Measurements from ENCODE around the gene LCP2.

LCP2 gene

DNA sequence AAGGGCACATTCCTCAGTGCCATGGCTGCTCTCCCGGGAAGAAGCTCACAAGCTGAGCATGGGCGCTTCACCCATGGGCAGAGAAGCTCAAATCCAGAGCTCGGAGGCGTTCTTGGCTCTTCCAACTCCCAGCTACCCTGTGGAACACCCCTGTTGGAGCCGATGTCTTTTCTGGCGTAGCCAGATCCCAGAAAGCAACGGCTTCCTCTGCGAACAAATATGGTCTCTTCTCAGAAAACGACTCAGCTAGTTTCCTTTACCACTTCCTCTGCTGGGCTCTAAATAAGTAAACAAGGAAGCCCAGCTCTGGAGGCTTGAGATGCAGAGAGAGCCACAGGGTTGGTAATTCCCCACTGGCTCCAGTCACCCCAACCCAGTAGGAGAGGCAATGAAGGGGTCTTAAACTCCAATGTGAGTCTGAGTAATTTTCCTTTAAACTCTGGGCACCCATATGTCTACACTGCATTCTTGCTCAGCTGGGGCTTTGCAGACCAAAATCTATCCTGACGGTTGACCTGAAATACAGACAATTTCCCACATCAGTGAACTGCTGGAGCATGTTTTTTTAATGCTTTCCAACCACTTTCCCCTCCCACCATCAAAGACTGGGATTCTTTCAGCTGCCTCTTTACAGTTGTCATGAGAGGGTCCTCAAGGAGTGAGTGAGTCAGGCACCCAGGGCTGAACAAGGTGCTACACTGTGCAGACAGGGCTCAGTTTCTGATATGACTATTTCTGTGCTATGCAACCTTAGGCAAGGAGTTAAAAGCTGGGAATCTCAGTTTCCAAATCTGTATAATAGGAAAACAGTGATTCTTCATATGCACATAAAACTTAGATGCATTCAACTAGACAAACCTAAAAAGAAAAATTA, at the start of gene LCP2:
LCP2 (minus strand) TSS at position 189 of the 874 bp plus-strand sequence; CDS start at position 23, 166 bp downstream.
- DNase-seq: no peak

DNA sequence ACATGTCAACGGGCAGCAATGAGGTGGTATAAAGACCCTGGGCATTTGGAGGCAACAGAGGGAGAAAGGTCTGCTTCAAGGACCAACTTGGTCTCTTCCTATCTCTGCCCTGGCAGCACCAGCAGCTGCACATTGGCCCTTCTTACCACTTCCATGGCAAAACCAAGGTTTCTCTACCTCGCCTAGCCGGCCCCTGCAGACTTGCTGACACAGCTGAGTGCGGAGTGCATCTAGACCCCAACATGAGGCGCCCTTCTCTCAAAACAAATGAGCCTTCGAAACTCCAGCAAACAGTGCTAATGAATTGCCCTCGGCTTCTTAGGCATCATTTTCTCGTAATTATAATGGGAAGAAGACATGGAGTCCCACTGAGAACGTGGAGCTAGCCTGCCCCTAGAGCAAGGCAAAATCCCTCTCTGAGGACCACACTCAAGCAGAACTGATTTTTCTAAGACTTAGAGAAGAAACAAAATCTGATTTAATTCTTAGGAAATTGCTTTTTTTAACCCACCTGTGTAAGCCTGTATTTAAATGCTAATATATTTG, 49.5 kb upstream of the LCP2 start:
- no peak for DNase-seq

DNA sequence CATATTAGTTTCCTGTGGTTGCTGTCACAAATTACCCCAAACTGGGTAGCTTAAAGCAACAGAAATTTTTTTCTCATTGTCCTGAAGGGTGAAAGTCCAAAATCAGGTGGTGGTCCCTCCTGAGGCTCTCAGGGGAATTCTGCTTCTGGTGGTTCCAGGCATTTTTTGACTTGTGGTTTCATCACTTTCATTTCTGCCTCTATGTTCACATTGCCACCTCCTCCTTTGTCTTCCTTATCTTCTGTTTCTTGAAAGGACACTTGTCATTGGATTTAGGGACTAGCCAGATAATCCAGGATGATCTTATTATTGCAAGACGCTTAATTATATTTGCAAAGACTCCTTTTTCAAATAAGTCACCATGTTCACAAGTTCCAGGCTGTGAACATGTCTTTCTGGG, 48.4 kb upstream of the LCP2 start:
- DNase-seq: no peak

DNA sequence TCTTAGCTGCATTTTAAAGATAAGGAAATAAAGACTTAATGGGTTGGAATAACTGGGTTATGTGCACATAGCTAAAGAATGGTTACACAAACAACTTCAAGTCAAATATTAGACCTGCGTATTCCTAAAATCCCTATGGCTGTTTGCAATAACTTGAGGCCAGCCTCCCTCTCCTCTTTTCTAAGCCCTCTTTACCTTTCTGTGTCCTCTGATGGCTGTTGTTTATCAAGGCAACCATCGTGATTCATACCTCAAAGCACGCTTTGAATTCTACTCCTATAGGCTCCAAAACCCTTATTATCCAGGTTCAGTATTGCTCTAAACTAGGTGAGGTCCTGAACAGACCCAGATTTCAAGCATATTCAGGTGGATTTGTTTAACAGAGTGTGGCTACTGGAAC, 45.6 kb upstream of the LCP2 start:
- DNase-seq: no peak

DNA sequence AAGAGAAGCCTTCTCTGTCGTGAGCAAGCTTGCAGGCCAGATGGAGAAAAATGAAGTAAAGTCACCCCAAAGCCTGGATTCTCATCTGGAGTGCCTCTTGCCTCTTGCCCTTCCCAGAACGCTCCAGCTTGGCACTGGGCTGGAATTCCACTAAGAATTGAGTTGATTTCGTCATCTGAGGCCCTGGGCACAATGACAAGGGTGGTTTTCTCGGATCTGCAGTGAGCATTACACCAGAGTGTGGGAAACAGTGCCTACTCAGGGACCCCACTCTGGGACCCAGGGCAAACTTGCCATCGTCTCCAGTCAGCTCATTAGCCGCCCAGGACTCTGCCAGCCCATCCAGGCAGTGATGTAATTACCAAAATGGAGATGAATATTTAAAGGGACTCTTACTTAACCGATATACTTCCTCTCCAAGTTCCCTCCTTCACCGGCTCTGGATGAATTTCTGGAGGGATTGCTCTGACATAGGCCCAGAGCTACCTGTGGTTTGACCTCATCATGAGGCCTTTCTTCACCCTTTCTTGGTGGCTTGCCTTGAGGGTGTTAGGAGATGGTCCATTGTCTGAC, 44.7 kb upstream of the LCP2 start:
- no peak for DNase-seq

DNA sequence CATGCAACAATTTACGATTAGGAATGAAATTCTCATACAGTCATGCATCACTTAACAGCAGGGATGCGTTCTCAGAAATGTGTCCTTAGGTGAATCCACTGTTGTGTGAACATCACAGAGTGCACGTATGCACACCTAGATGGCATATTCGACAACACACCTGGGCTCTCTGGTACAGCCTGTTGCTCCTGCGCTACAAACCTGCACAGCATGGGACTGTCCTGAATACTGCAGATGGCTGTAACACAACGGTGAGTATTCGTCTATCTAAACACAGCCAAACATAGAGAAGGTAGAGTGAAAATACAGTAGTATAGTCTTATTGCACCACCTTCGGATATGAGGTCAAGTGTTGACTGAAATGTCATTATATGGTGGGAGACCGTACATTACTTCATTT, 44.0 kb upstream of the LCP2 start:
- DNase-seq: no peak

DNA sequence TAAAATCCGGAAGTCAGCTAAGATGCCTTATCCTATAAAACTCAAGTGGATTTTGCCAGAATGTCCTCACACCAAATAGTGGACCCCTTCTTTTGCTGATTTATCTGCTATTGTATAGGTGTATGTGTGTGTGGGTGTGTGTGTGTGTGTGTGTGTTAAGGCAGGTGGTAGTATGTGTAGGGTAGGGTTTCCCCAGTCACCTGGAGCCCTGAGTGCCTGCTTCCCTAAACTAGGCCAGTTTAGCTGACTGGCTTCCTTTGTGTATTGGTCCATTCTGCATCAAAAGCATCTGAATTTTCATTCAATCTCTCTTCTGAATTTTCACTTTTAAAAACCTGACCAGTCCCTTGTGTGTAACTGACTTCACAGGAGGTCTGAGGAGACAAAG, 42.2 kb upstream of the LCP2 start:
- no peak for DNase-seq

DNA sequence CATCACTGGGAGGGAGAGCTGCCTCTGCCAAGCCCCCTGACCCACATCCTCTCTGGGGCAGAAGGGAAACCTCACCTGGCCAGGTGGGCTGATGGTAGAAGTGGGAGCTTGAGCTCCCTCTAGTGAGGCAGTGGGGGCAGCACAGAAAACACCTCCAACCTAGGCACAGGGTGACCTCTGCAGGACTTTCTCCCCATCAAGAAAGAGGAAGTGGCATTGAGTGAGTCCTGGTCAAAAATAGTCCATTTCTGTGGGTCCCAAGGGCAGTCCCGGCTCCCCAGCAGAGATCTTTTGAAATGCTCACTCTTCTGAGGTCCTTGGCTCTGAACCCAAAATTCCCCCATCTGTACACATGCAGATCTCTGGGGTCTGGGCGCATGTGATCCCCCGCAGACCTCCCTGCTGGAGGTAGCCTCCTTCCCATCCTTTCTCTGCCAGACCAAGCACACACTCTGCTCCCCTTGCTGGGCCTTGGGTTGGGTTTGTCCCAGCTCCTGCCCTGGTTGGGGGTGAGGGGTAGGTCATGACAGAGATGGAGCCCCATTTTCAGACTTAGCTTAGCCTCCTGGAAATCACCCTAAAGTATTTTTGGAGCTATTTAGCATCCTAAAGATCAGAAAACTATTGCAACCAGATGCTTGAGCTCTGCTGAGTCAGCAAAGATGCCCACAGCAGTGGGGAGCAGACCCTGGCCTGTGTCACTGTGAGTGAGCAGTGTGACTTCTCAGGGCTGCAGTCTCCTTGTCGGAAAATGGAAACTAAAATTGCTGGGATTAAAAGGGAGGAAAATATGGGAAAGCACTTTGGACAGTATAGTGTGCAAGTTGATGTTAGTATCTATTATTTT, 41.6 kb upstream of the LCP2 start:
- no peak for DNase-seq

DNA sequence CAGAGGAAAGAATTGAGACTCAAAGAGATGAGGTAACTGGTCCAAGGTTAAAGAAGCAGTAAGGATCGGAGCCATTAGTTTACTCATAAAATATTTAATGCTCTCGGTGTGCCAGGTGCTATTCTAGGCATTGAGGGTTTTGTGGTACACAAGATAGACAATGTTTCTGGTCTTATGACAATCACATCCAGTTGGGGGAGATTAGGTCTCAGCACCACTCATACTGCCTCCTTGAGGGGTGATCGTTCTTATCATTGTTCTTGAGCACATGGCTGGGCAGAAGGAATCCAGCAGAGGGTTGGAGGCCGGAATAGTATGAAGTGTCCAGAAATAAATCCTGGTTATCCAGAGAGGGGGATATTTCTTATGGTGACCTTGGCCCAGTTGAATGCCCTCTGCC, 40.7 kb upstream of the LCP2 start:
- no peak for DNase-seq

DNA sequence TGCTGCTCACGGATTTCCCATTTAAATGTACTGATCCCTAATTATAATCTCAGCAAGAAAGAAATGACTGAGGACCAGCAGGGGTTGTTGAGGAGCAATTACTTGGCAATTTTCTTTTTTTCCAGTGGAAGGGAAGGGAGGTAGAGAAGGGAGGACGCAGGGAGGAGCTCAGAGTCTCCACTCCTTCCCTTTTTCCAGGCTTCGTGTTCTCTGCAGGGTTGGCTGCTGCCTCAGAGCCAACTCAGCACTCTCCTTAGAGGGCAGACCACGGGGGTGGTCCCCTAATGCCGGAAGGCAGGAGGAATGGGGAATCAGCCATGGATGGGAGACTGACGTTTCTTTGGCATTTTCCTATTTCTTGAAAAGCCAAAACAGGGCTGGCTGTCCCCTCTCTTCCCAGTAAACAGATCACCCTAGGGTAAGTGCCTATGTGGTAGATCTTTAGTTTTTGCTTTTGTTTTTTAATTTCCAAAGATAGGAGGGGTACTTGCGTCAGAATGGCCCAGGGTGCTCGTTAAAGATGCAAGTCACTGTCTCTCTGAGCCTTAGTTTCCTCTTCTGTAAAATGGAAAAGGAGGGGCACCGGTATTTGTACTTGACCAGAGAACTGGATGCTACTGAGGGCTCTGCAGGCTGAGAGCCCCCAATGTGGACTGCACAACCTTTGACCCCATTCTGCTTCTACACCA, 39.6 kb upstream of the LCP2 start:
- no peak for DNase-seq

DNA sequence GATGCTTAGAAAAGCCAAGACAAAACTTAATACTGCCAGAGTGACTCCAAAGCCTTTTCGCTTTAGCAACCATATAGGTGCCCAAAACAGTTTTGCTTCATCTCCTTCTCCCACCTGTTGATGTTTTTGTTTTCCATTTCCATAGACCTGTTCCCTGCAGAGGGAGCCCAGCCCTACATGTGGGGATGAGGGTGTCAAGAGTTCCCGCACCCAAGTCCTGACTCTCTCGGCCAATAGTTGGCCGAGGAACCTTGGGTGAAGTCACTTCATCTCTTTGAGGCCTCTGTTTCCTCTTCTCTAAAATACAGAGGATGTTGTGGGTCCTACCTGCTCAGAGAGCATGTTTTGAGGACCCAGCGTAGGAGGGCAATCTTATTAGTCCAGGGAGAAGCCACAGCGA, 38.5 kb upstream of the LCP2 start:
- DNase-seq: no peak

DNA sequence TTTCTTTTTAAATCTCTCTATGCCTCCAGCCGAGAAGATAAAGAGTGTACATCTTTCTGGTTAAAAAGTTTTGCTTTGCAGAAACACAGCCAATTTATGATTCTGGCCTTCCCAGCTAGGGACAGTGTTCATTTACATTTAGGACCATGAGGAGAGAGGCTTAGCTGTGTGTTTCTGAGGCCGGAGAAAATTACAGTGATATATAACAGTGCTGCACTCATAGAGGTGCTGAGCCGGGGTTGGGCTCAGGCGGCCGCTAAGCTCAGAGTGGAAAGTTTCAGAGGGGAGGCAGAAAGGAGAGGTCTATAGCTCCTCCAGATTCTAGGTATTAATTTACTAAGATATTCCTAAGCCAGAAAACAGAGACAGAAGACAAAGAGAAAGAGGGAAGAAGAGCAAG, 37.0 kb upstream of the LCP2 start:
- no peak for DNase-seq

DNA sequence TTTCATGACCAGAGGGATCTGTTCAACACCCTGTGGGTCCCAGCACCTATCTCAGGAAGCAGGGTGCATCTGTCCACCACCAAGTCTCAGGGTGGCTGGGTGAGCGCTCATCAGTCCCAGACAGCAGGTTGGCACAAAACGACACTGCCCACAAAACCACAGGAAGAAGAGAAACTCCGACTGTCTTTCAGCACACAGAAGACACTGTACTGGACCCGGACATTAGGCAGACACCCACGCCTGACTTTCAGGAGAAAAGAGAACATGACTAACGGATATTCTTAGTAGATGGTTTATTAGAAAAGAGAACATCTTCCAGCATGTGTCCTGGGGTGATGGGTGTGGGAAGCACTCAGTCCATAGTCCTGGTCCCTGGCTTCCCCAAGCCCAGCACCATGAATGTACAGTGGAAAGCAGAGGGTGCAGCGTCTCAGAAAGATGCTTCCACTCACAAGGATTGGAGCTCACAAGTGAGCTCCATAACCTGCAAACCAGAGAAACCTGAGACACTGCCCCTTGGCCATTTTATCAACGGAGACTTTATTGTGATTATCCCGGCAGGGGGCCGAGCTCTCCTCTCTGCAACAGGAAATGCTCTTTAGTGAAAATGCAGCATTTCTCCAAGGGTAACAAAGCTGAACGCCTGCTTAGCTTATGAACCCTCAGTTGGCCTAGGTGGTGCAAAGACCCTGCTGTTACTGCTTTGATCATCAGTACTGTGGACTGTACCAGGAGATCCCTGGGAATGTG, 35.8 kb upstream of the LCP2 start:
- no peak for DNase-seq

DNA sequence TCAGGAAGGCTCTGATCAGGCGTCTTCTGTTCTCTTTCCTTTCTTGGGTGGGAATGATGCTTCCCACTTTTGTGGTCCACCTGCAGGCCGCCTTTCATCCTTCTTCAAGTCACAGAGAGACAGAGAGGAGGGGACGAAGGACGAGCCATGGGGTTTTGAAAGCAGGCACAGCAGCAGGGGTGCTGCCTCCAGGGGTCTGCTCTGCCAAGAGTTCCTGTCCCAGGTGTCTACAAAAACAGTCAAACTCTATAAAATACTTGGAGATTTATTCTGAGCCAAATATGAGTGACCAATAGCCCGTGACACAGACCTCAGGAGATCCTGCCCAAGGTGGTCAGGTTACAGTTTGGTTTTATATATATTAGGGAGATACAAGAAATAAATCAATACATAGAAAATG, 34.5 kb upstream of the LCP2 start:
- no peak for DNase-seq

DNA sequence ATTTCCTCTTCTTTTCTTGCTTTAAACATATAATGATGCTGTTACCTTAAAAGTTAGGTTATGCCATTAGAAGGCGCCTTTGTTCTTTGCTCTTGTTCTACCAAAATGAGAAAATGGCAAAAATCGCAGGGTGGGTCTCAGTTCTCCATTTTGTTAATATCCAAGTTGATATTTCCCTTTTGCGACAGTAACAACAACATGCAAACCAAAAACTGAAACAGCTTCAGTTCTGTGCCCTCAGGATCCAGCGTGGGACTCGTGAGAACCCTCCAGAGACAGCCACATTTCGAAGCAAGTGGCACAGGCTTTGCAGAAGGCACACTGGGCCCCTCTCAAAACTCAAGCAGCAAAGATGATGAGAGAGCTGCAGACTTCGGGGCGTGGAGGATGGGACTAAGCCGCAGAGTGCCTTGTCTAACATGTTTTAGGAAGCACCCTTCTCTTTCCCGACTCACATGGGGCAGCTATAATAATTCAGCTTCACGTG, 33.0 kb upstream of the LCP2 start:
- DNase-seq: no peak

DNA sequence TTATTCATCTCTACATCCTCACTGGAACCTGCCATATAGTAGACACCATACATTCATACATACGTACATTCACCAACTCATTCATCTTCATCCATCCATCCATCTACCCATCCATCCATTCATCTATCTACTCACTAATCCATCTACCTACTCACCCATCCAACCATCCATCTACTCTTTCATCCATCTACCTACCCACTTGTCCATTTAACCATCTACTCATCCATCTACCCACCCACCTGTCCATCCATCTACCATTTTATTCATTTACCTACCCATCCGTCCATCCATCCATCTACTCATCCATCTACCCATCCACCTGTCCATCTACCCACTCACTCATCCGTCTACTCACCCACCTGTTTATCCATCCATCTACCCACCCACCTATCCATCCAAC, 31.9 kb upstream of the LCP2 start:
- DNase-seq: no peak

DNA sequence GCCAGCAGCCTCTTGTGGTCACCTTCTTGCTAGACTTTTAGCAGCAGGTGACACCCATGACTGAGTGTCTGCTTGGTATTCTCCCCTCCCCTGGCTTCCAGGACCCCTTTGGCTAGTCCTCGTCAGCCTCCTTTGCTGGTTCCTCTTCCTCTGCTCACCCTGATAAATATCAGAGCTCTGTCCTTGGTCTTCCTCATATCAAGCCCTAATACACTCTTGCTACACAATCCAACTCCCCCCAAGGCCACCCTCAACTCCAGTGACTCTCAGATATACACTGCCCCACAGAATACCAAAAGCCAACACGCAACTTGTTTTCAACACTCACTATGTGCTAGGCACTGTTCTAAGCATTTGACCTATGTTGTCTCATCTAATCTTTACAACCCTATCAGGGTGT, 30.3 kb upstream of the LCP2 start:
- no peak for DNase-seq

DNA sequence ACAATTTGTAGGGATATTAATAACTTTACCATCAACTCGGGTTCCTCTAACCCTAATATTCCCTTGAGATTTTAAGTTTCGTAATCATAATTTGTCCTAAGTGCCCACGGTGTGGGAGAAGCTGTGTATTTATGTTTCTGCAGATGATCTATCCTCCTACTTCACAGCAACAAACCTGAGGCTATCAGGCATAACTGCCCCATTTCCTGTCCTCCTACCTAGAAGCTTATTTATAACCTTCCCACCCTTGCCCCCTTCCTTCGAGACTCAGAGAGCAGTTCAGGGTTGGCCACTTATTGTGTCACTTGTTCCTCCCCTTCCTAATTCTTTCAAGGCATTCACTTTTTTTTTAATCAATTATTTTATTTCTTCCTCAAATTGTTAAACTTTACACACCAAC, 29.6 kb upstream of the LCP2 start:
- no peak for DNase-seq

DNA sequence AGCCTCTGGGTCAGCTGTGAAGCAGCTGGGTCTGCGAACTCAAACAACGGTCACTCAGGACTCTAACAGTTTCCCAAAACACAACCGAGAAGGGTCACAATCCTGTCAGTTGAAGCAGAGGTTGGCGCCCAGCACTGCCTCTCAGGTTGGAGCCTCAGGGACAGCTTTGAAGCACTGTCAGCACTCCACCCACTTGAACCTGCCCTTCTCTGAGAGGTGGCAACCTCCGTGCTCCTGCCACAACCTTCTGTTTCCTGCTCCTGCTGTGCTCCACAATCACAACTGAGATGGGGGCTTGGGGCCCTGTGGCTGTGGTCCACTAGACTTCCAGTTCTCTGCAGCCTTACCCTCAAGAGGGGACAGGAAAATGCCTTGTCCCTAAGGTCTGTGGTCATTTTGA, 21.7 kb upstream of the LCP2 start:
- DNase-seq: no peak

DNA sequence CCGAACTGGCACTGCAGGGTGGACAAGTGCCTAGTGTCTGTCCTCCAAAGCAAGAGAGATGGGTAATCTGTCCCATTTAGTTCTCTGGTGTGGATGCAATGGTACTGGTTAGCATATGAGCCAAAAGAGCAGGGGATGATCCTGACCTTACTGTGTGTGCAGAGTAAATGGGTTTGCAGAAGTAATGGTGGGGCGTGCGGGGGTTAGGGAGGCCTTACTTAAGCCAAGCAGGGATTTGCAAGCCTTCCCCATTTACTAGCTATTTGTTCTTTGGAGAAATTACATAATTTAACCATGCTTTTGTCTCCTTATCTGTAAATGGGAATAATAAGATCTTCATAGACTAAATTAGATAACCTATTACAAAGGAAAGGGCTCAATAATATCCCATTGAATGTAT, 19.9 kb upstream of the LCP2 start:
- DNase-seq: no peak

DNA sequence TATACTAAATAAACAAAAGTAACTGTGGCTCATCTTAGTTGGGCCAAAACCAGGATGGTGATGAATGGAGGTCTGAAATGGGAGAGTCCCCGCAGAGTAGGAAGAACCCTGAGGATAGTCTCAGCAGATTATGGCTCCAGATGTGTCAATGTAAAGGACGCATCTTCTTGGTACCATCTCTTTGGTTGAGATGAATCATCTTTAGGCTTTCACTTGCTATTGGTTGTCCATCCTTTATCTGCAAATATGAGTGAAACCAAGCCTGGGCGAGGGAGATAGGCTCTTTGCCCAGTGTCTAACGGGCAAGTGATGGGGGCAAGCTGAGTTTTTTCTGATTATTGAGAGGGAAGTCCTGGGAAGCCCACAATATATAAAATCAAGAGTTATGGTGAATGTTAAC, 19.4 kb upstream of the LCP2 start:
- no peak for DNase-seq

DNA sequence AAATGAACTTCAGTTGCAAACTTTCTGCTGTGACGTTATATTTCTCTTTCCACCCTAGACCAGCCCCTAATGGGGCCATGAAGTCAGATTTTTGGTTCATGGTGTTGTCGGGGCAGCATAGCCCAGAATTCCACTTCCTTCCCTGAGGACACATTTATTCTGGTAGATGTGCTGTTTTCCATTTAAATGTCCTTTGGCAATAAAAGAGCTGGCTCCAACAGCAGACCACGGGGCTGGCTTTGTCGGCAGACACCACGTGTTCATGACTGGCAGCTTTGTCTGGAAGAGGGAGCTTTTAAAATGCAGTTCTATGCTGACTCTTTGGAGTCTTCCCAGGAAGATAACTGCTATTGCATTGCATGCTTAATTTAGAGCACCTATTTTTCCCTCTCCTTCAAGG, 17.6 kb upstream of the LCP2 start:
- DNase-seq: peak; percentile 38

Data from NCI-H526 treated with DMSO at 0.1 percent for 48 hours (cell line).